BLaER1 treated with 17β-estradiol and CSF1 and Interleukin-3, amounts not matched to agents 10 nM and 100 nM (cell line): ENCODE results near the gene LCN2.
A peak's percentile ranks its signal among the peaks of the same experiment; 100 is the strongest.
"Not testable (repeated sequence)": the region's sequence is repeated elsewhere in the genome, so short reads cannot be mapped to it uniquely, and the experiment has no call there.

Experiments used
- H3K27ac ChIP-seq, 11 experiments: shearing (Covaris generic); formaldehyde crosslinking; 2 replicates each; pipeline ENCODE4 v1.8.1; 2022
- H3K27me3 ChIP-seq, 11 experiments: shearing (Covaris generic); formaldehyde crosslinking; 2 replicates each; pipeline ENCODE4 v1.8.1; 2022
- H3K36me3 ChIP-seq, 11 experiments: shearing (Covaris generic); formaldehyde crosslinking; 2 replicates each; pipeline ENCODE4 v1.8.1; 2022
- H3K4me1 ChIP-seq, 10 experiments: shearing (Covaris generic); formaldehyde crosslinking; 2 replicates each; pipeline ENCODE4 v1.8.1; 2022
- H3K4me2 ChIP-seq, 11 experiments: shearing (Covaris generic); formaldehyde crosslinking; 2 replicates each; pipeline ENCODE4 v1.8.1; 2022
- H3K4me3 ChIP-seq, 10 experiments: shearing (Covaris generic); formaldehyde crosslinking; 2 replicates each; pipeline ENCODE4 v1.8.1; 2022
- H3K9ac ChIP-seq, 11 experiments: shearing (Covaris generic); formaldehyde crosslinking; 2 replicates each; pipeline ENCODE4 v1.8.1; 2022
- H3K9me3 ChIP-seq, 11 experiments: shearing (Covaris generic); formaldehyde crosslinking; replicated peaks in 1 of 11; 2 replicates each; pipeline ENCODE4 v1.8.1; 2022
- H4K20me1 ChIP-seq, 11 experiments: shearing (Covaris generic); formaldehyde crosslinking; 2 replicates each; pipeline ENCODE4 v1.8.1; 2022
- Cebpa-rat ChIP-seq, 11 experiments: shearing (Covaris generic); IDR thresholded peaks; 2 replicates each; pipeline ENCODE4 v1.8.1; 2022

Gene LCN2

DNA sequence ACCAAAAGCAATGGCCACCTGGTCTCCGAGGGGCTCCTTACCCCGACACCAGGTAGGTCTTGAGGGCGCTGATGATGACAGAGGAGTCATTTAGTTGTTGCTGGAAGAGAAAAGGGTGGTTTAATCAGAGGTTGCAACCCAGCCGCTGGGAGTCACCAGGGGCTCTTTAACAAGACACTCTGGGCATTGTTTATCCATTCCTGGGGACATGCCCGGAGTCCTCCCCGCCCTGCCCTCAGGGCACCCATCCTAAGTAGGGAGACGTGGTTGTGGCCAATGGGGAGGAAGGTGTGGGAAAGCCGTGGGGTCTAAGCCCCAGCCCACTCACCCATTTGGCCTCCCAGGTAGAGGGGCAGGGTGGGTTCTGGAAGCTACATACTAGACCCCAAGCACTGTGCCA, 24.8 kb upstream of the LCN2 start:
- peaks cover 47 to 53% (median 50%) of the 10 kb centered on the region in 11 experiments for H3K36me3 ChIP-seq
- TF ChIP-seq Cebpa-rat (IDR thresholded peaks at IDR 0.05) = no peak
- peak overlapping the region in 10 of 11 experiments; percentile 9 to 100 (median 91); a peak in 15 of 22 replicates for H3K4me2 ChIP-seq
- H3K9ac ChIP-seq = no peak overlapping the region
- H3K4me1 ChIP-seq = peaks cover 40 to 73% (median 60%) of the 10 kb centered on the region in 10 experiments
- no peak overlapping the region for H3K27ac ChIP-seq
- no peak overlapping the region for H3K4me3 ChIP-seq
- H4K20me1 ChIP-seq = peaks cover 24 to 72% (median 63%) of the 10 kb centered on the region in 11 experiments; a peak in 21 of 22 replicates
- peaks cover 0 to 7% (median 0%) of the 10 kb centered on the region in 11 experiments; a peak in 3 of 22 replicates for H3K9me3 ChIP-seq
- H3K27me3 ChIP-seq = no peaks in the 10 kb centered on the region

DNA sequence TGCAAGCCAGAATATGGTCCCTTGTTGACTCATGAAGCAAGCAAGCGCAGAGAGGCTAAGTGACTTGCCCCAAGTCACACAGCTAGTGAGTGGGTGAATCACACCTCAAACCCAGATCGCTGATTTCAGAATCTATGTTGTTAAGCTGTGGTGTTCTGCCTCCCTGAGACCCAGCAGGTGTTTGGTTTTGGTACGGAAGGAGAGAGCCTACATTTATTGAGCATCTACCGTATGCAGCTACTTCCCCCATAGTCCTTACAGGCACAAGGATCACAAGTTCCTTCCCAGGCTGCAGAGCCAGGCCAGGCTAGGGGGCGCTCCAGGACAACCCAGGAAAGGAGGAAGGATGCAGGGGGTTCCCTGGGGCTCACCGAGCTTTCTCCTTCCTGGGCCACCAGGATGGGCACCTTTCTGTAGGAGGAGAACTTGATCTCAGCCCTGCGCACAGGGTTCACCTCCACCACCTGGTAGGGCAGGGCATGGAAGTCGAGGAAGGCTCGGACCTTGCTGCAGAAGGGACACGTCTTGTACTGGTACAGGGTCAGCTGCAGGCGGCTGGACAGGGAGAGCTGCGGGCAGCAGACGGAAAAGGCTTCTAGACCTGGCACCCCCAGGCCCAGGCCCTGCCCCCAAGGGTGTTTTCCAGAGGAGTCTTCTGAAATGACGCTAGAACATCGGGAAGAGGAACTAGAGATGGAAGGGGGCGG, 24.2 kb upstream of the LCN2 start:
- H3K4me2 ChIP-seq = peak overlapping the region; percentile 85 to 100 (median 91)
- no peak for TF ChIP-seq Cebpa-rat (IDR thresholded peaks at IDR 0.05)
- H3K9ac ChIP-seq = peak overlapping the region in 9 of 11 experiments; percentile 90 to 96 (median 95); a peak in 14 of 22 replicates
- H3K9me3 ChIP-seq = peaks cover 0 to 9% (median 0%) of the 10 kb centered on the region in 11 experiments; a peak in 3 of 22 replicates
- no peaks in the 10 kb centered on the region for H3K27me3 ChIP-seq
- H4K20me1 ChIP-seq = peaks cover 24 to 67% (median 60%) of the 10 kb centered on the region in 11 experiments; a peak in 21 of 22 replicates
- peak overlapping the region in 9 of 10 experiments; percentile 78 to 99 (median 93); a peak in 13 of 20 replicates for H3K4me3 ChIP-seq
- peaks cover 40 to 68% (median 56%) of the 10 kb centered on the region in 10 experiments for H3K4me1 ChIP-seq
- peaks cover 45 to 49% (median 47%) of the 10 kb centered on the region in 11 experiments for H3K36me3 ChIP-seq
- H3K27ac ChIP-seq = peak overlapping the region in 7 of 11 experiments; percentile 22 to 98 (median 95); a peak in 8 of 22 replicates

DNA sequence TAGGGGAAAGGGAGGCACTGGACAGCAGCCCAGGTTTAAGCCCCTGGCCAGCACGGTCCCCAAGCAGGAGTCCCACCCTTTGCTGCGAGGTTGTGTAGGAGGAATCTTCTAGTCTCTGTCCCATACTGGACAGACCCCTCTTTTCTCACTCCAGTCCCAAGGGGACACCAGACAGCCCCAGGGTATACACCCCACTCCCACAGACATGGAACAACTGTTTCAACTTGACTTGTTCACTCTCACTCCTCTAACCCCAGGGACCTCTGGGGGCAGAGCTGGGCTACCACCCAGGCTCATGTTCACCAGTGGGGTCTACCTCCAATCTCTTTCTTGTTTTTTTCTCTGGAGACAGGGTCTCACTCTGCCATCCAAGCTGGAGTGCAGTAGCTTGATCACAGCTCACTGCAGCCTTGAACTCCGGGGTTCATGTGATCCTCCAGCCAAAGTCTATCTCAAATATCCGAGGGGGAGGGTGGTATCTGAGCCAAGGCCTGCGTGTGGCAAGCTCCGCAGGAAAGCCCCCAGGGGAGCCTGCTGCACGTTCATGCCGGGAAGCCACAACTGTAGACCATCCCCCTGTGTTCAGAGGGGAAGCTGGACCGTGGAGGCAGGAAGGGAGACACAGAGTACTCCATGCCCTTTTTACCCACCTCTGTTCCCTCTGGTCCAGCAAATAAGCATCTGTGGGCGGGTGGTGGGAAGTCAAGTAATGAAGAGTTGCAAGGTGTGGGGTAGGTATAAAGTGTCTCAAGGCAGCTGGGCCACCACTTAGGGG, 23.5 kb upstream of the LCN2 start:
- H3K27ac ChIP-seq = peak overlapping the region in 10 of 11 experiments; percentile 22 to 98 (median 94); a peak in 17 of 22 replicates

DNA sequence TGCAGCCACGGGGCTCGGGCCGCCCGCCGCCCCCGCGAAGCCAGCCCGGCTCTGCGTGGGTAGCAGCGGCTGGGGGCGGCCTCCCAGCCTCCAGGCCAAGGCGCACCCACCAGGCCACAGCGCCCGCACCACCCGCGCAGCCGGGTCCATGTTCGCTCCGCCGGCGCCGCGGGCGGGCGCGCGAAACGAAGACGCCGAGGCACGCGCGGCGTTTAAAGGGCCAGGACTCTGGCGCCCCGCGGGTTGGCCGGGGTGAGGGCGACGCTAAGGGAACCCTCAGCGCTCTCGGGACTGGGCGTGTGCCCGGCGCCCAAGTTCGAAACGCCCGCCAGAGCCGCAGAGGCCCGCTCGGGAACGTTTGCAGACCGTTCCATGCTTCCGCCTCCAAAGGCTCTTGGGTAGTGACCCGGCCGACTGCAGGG, 21.7 kb upstream of the LCN2 start, which contains the start of gene PTGES2:
TSS of gene PTGES2 (minus strand) at position 162 of the 422 bp plus-strand sequence. CDS start at position 150, 12 bp downstream.
- Histone ChIP-seq H3K36me3 (peaks cover 21 to 24% (median 22%) of the 10 kb centered on the region in 11 experiments), H3K27me3 (peaks cover 13 to 20% (median 17%) of the 10 kb centered on the region in 11 experiments), H4K20me1 (peaks cover 23 to 43% (median 37%) of the 10 kb centered on the region in 11 experiments; a peak in 20 of 22 replicates), H3K4me3 (peak within 1 kb of the TSS; percentile 78 to 99 (median 94)), H3K9me3 (peaks cover 0 to 9% (median 0%) of the 10 kb centered on the region in 11 experiments; a peak in 3 of 22 replicates), H3K9ac (peak within 1 kb of the TSS; percentile 88 to 96 (median 93)), H3K4me2 (peak within 1 kb of the TSS; percentile 85 to 100 (median 96)), H3K27ac (peak within 1 kb of the TSS; percentile 90 to 98 (median 96)), H3K4me1 (peaks cover 37 to 48% (median 42%) of the 10 kb centered on the region in 10 experiments)
- TF ChIP-seq Cebpa-rat (IDR thresholded peaks at IDR 0.05) = no peak

More for the DNA sequence above, 23.5 kb upstream of the LCN2 start:
- Histone ChIP-seq H3K27me3 (peaks cover 0 to 2% (median 0%) of the 10 kb centered on the region in 11 experiments; a peak in 3 of 22 replicates), H3K4me3 (peak overlapping the region; percentile 78 to 99 (median 94)), H3K36me3 (peaks cover 38 to 42% (median 40%) of the 10 kb centered on the region in 11 experiments), H3K4me2 (peak overlapping the region; percentile 85 to 100 (median 91)), H3K9me3 (peaks cover 0 to 9% (median 0%) of the 10 kb centered on the region in 11 experiments; a peak in 3 of 22 replicates), H3K4me1 (peaks cover 40 to 65% (median 56%) of the 10 kb centered on the region in 10 experiments), H4K20me1 (peaks cover 24 to 61% (median 52%) of the 10 kb centered on the region in 11 experiments; a peak in 21 of 22 replicates), H3K9ac (peak overlapping the region; percentile 88 to 96 (median 93); a peak in 21 of 22 replicates)
- TF ChIP-seq Cebpa-rat (IDR thresholded peaks at IDR 0.05) = no peak

- peak overlapping the region; percentile 88 to 96 (median 93) for H3K9ac ChIP-seq
- peak overlapping the region; percentile 85 to 100 (median 96) for H3K4me2 ChIP-seq
- TF ChIP-seq Cebpa-rat (IDR thresholded peaks at IDR 0.05) = no peak
- peaks cover 18 to 27% (median 23%) of the 10 kb centered on the region in 11 experiments for H3K27me3 ChIP-seq
- peaks cover 19 to 36% (median 31%) of the 10 kb centered on the region in 11 experiments; a peak in 20 of 22 replicates for H4K20me1 ChIP-seq
- peaks cover 0 to 9% (median 0%) of the 10 kb centered on the region in 11 experiments; a peak in 3 of 22 replicates for H3K9me3 ChIP-seq
- peaks cover 15 to 17% (median 16%) of the 10 kb centered on the region in 11 experiments for H3K36me3 ChIP-seq
- H3K4me1 ChIP-seq = peaks cover 34 to 41% (median 36%) of the 10 kb centered on the region in 10 experiments
- peak overlapping the region; percentile 78 to 99 (median 94) for H3K4me3 ChIP-seq
- H3K27ac ChIP-seq = peak overlapping the region; percentile 90 to 98 (median 96)
Measured at GRCh38 chr9:128127990-128128835, 21.0 kb upstream of the LCN2 start.

DNA sequence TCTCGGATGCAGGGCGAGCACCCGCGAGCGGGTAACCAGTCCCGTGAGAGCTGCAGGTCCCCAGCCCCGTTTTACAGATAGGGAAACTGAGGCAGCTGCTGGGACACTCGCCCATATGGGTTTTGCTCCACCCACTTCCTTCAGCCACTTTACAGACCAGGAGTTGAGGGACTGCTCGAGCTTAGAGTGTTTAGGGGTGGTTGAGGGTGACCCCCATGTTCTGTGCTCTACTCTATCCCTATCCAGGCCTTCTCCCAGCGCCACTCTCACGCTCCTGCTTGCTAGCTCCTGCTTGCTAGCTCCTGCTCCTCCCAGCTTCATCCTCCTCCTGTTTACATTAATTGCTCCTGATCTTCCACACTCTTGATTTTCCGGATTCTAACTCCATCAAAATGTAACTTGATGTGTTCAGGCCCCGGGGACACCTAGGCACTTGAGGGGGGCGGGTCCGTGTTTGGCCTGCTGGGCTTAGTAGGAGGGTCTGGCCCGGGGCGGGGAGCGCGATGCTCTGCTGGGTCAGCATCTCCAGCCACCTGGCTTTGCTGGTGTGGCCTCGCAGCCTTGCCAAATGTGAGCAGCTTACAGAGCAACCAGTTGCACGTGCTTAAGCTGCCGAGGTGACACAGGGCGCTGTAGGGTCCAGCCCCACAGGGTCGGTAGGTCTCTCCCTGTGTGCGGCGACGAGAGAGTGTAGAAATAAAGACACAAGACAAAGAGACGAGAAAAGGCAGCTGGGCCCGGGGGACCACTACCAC, 20.2 kb upstream of the LCN2 start:
- peaks cover 0 to 9% (median 0%) of the 10 kb centered on the region in 11 experiments; a peak in 4 of 22 replicates for H3K9me3 ChIP-seq
- H3K36me3 ChIP-seq = peaks cover 7 to 9% (median 8%) of the 10 kb centered on the region in 11 experiments
- H3K4me3 ChIP-seq = peak overlapping the region; percentile 78 to 99 (median 94)
- peak overlapping the region; percentile 90 to 98 (median 96); a peak in 20 of 22 replicates for H3K27ac ChIP-seq
- H3K27me3 ChIP-seq = peaks cover 26 to 35% (median 31%) of the 10 kb centered on the region in 11 experiments
- peak overlapping the region; percentile 88 to 96 (median 93) for H3K9ac ChIP-seq
- peaks cover 19 to 28% (median 23%) of the 10 kb centered on the region in 11 experiments; a peak in 20 of 22 replicates for H4K20me1 ChIP-seq
- H3K4me1 ChIP-seq = peaks cover 34 to 41% (median 35%) of the 10 kb centered on the region in 10 experiments
- H3K4me2 ChIP-seq = peak overlapping the region; percentile 85 to 100 (median 96)
- no peak for TF ChIP-seq Cebpa-rat (IDR thresholded peaks at IDR 0.05)

DNA sequence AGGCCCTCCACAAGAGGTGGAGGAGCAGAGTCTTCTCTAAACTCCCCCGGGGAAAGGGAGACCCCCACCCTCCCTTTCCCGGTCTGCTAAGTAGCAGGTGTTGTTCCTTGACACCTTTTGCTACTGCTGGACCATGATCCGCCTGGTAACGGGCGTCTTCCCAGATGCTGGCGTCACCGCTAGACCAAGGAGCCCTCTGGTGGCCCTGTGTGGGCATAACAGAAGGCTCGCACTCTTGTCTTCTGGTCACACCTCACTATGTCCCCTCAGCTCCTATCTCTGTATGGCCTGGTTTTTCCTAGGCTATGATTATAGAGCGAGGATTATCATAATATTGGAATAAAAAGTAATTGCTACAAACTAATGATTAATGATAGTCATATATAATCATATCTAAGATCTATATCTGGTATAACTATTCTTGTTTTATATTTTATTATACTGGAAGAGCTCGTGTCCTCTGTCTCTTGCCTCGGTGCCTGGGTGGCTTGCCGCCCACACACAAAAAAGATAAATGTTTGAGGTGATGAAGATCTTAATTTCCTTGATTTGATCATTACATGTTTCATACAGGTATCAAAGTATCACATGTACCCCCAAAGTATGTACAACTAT, 19.2 kb upstream of the LCN2 start:
- H3K9me3 ChIP-seq = not testable (repeated sequence)

GRCh38 chr9:128130651-128131050, 18.6 kb upstream of the LCN2 start:
- peaks cover 36 to 51% (median 47%) of the 10 kb centered on the region in 11 experiments for H3K27me3 ChIP-seq
- H3K36me3 ChIP-seq, H3K4me3 ChIP-seq, H3K27ac ChIP-seq, H3K9me3 ChIP-seq, H3K9ac ChIP-seq, H3K4me2 ChIP-seq: not testable (repeated sequence)
- peaks cover 22 to 29% (median 27%) of the 10 kb centered on the region in 10 experiments for H3K4me1 ChIP-seq
- H4K20me1 ChIP-seq = peaks cover 4 to 13% (median 7%) of the 10 kb centered on the region in 11 experiments; a peak in 17 of 22 replicates

More for the DNA sequence above, 19.2 kb upstream of the LCN2 start:
- H3K9ac ChIP-seq, H3K27ac ChIP-seq, H3K4me2 ChIP-seq, H3K36me3 ChIP-seq, H3K4me3 ChIP-seq: not testable (repeated sequence)
- peaks cover 30 to 45% (median 42%) of the 10 kb centered on the region in 11 experiments for H3K27me3 ChIP-seq
- peaks cover 10 to 18% (median 13%) of the 10 kb centered on the region in 11 experiments; a peak in 19 of 22 replicates for H4K20me1 ChIP-seq
- H3K4me1 ChIP-seq = peaks cover 26 to 30% (median 28%) of the 10 kb centered on the region in 10 experiments

DNA sequence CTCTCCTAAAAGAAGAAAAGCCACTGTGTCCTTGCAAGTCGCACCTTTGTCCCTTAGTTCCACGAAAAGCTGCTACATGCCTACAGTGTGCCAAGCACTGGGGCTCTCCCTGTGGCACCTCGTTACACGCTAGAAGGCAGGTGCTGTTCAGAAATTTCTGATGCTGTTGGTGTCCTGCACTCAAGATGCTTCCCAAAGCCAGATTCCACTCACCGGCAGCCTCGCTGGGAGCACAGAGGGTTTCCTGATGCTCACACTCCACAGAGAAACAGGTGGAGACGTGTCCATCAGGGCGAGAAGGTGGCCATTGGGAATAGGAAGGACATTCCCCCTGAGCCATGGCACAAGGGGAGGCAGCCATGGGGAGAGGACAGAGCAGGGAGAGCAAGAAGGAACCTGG, 17.9 kb upstream of the LCN2 start:
- not testable (repeated sequence) for H3K27ac ChIP-seq, H3K9ac ChIP-seq, H3K36me3 ChIP-seq, H4K20me1 ChIP-seq, H3K9me3 ChIP-seq, H3K4me2 ChIP-seq, H3K4me3 ChIP-seq
- Histone ChIP-seq H3K4me1 (peaks cover 15 to 26% (median 22%) of the 10 kb centered on the region in 10 experiments), H3K27me3 (peaks cover 42 to 58% (median 54%) of the 10 kb centered on the region in 11 experiments)

GRCh38 chr9:128132139-128132538, 17.1 kb upstream of the LCN2 start:
- H3K9ac ChIP-seq, H4K20me1 ChIP-seq, H3K4me3 ChIP-seq, H3K27ac ChIP-seq, H3K4me2 ChIP-seq, H3K36me3 ChIP-seq, H3K9me3 ChIP-seq: not testable (repeated sequence)
- H3K4me1 ChIP-seq = peaks cover 8 to 19% (median 16%) of the 10 kb centered on the region in 10 experiments
- peaks cover 44 to 66% (median 62%) of the 10 kb centered on the region in 11 experiments for H3K27me3 ChIP-seq
